GM12878 (cell line): ENCODE measurements around the gene ACACB. TPM values are rescaled to one million over a fixed set of nuclear protein-coding genes. Genes with fewer than 3 reads are reported as not detected.

Experiments used
- ATAC-seq: fragments of 200-7000 bp; cut with Tn5 transposase; 3 replicates; pipeline ENCODE4 v1.9.1; 2020; ENCODE audit warnings: mild to moderate bottlenecking, moderate library complexity
- BruUV-seq: library from RNA; stranded (reverse); fragments of 400-500 nt; replicated peaks from 2 replicates; lab custom pipeline; 2021; lab: Mats Ljungman, UMichigan
- CTCF ChIA-PET: fragments of 300-600 bp; sonication (Branson Sonifier 250); formaldehyde crosslinking; extraction: SDS; loops from one replicate; lab custom pipeline; 2021; ENCODE audit warnings: inconsistent platforms; lab: Yijun Ruan, JAX
- POLR2A ChIA-PET: fragments of 350-600 bp; formaldehyde crosslinking; extraction: SDS; loops from one replicate; lab custom pipeline; 2021; ENCODE audit warnings: inconsistent platforms; lab: Charles Lee
- RAD21 ChIA-PET: fragments of 300-600 bp; sonication (Branson Sonifier 250); formaldehyde crosslinking; loops from one replicate; lab custom pipeline; 2023; ENCODE audit warnings: antibody characterized with exemption; ENCODE audit not compliant: unreplicated experiment; lab: Charles Lee
- SMC1A ChIA-PET: fragments of 300-600 bp; sonication (Branson Sonifier 250); formaldehyde crosslinking; loops from one replicate; lab custom pipeline; 2023; ENCODE audit not compliant: unreplicated experiment, uncharacterized antibody; lab: Charles Lee
- DNase-seq: peaks from one replicate; pipeline ENCODE4 v3.0.0-alpha.2; 2011; ENCODE audit warnings: low read depth, low spot score
- FAIRE-seq: peaks from 3 replicates; lab custom pipeline; 2011; peaks lifted over from hg19 to GRCh38; lab: Jason Lieb, UNC
- H2AFZ ChIP-seq: 2 replicates; pipeline ENCODE4 v1.6.0; 2011; ENCODE audit warnings: low read depth, low read length, control low read depth; ENCODE audit not compliant: control insufficient read depth
- H3K27ac ChIP-seq: 2 replicates; pipeline ENCODE4 v1.5.1; 2011; ENCODE audit warnings: control low read depth; ENCODE audit not compliant: control insufficient read depth, insufficient read depth
- H3K27me3 ChIP-seq, 2 experiments: replicated peaks in 1 of 2; 2 replicates each; pipeline versions ENCODE4 v1.6.0 to v1.6.1; 2011; ENCODE audit warnings: low read length in 1 of 2; ENCODE audit not compliant: control insufficient read depth in 2 of 2, insufficient read depth in 2 of 2
- H3K36me3 ChIP-seq, 2 experiments: 2 replicates each; pipeline ENCODE4 v1.5.1; 2011; ENCODE audit warnings: low read length in 1 of 2; ENCODE audit not compliant: control insufficient read depth in 2 of 2, insufficient read depth in 2 of 2
- H3K4me1 ChIP-seq: 2 replicates; pipeline ENCODE4 v1.6.1; 2011; ENCODE audit warnings: mild to moderate bottlenecking, low read length, moderate library complexity, mixed read lengths; ENCODE audit not compliant: control insufficient read depth, insufficient read depth
- H3K4me2 ChIP-seq: 2 replicates; pipeline ENCODE4 v1.6.0; 2011; ENCODE audit warnings: control low read depth; ENCODE audit not compliant: control insufficient read depth, insufficient read depth
- H3K4me3 ChIP-seq: fragments of 200-600 bp; sonication (generic); 2 replicates; pipeline ENCODE4 v1.5.1; 2016
- H3K79me2 ChIP-seq: 2 replicates; pipeline ENCODE4 v1.6.0; 2011; ENCODE audit warnings: low read length; ENCODE audit not compliant: control insufficient read depth, insufficient read depth
- H3K9ac ChIP-seq: 2 replicates; pipeline ENCODE4 v1.8.0; 2011; ENCODE audit warnings: low read length, control low read depth, mixed read lengths; ENCODE audit not compliant: control insufficient read depth, insufficient read depth
- H3K9me3 ChIP-seq: replicated peaks from 3 replicates; pipeline ENCODE4 v1.5.1; 2011; ENCODE audit warnings: mild to moderate bottlenecking, low read length; ENCODE audit not compliant: control insufficient read depth, insufficient read depth
- H4K20me1 ChIP-seq: 2 replicates; pipeline ENCODE4 v1.6.0; 2011; ENCODE audit not compliant: control insufficient read depth, insufficient read depth
- BHLHE40 ChIP-seq, 2 experiments: fragments of 450-650 bp in 1 of 2; IDR thresholded peaks; 2 replicates each; pipeline ENCODE4 v1.6.1; 2011 to 2017; ENCODE audit warnings: low read depth in 2 of 2, borderline replicate concordance in 1 of 2, improper control_type of control experiment in 1 of 2, low read length in 1 of 2, mild to moderate bottlenecking in 1 of 2
- CBX3 ChIP-seq: fragments of 200-600 bp; sonication (generic); IDR thresholded peaks from 2 replicates; pipeline ENCODE4 v1.6.1; 2016; ENCODE audit warnings: low read depth, borderline replicate concordance
- FOS ChIP-seq: IDR thresholded peaks from 3 replicates; pipeline ENCODE4 v1.6.1; 2011; ENCODE audit warnings: borderline replicate concordance; ENCODE audit not compliant: insufficient read length; ENCODE audit errors: extremely low read depth
- HCFC1 ChIP-seq: fragments of 150-350 bp; IDR thresholded peaks from 2 replicates; pipeline ENCODE4 v1.6.1; 2014; ENCODE audit warnings: low read length
- HDAC6 ChIP-seq: fragments of 200-600 bp; sonication (generic); IDR thresholded peaks from one replicate; pipeline ENCODE4 v1.8.0; 2017; ENCODE audit warnings: antibody characterized with exemption; ENCODE audit not compliant: unreplicated experiment
- HDGF ChIP-seq: fragments of 450-650 bp; IDR thresholded peaks from 2 replicates; pipeline ENCODE4 v1.6.1; 2016; ENCODE audit warnings: antibody characterized with exemption
- KLF5 ChIP-seq: fragments of 450-650 bp; IDR thresholded peaks from 2 replicates; pipeline ENCODE4 v1.6.1; 2014; ENCODE audit warnings: mild to moderate bottlenecking; ENCODE audit not compliant: partially characterized antibody
- MYB ChIP-seq: fragments of 150-350 bp; IDR thresholded peaks from 2 replicates; pipeline ENCODE4 v1.6.1; 2014; ENCODE audit warnings: mild to moderate bottlenecking, low read depth, low read length, borderline replicate concordance
- NR2F1 ChIP-seq: fragments of 450-650 bp; conservative IDR thresholded peaks from 2 replicates; pipeline ENCODE4 v1.6.1; 2017; ENCODE audit warnings: mild to moderate bottlenecking
- PAX5 ChIP-seq: IDR thresholded peaks from 2 replicates; pipeline ENCODE4 v1.6.1; 2011; ENCODE audit warnings: low read depth, low read length, borderline replicate concordance
- PAX8 ChIP-seq: fragments of 450-650 bp; IDR thresholded peaks from 2 replicates; pipeline ENCODE4 v1.6.1; 2017; ENCODE audit warnings: mild to moderate bottlenecking, moderate library complexity
- PML ChIP-seq: IDR thresholded peaks from 2 replicates; pipeline ENCODE4 v1.6.1; 2012; ENCODE audit warnings: low read length, inconsistent platforms
- RAD21 ChIP-seq: IDR thresholded peaks from 2 replicates; pipeline ENCODE4 v1.6.1; 2011; ENCODE audit warnings: mild to moderate bottlenecking, low read depth, low read length, moderate library complexity; ENCODE audit not compliant: insufficient read depth
- SUPT20H ChIP-seq: IDR thresholded peaks from 2 replicates; pipeline ENCODE4 v1.6.1; 2011; ENCODE audit warnings: low read depth, mild to moderate bottlenecking, low read length, moderate library complexity, borderline replicate concordance; ENCODE audit not compliant: control insufficient read depth
- TCF7 ChIP-seq: IDR thresholded peaks from 2 replicates; pipeline ENCODE4 v1.6.1; 2014; ENCODE audit warnings: antibody characterized with exemption, borderline replicate concordance
- ZSCAN29 ChIP-seq: fragments of 450-650 bp; IDR thresholded peaks from 2 replicates; pipeline ENCODE4 v1.6.1; 2017; ENCODE audit warnings: mild to moderate bottlenecking, moderate library complexity
- WGBS: methylation state at CpG from one replicate; pipeline ENCODE4 v1.1.6; 2016; ENCODE audit warnings: low lambda C conversion rate; ENCODE audit not compliant: insufficient replicate concordance, insufficient coverage; ENCODE audit errors: missing lambda C conversion rate; 5-methylcytosine and 5-hydroxymethylcytosine counted together
- in situ Hi-C: fragments of 300-500 bp; cut with MboI; formaldehyde crosslinking; loops from 9 replicates; pipeline ENCODE4 v1.14.3; 2018; ENCODE audit warnings: mixed read lengths
- intact Hi-C: fragments of 100-400 bp; cut with micrococcal nuclease; formaldehyde crosslinking; loops from one replicate; pipeline ENCODE4 v1.14.2; 2022; ENCODE audit not compliant: unreplicated experiment
- polyA plus RNA-seq, 11 experiments: library from polyadenylated mRNA; depleted of rRNA in 4 of 11; unstranded in 6 of 11; stranded (reverse) in 5 of 11; fragments of >200 nt; fragmentation: Nextera tagmentation in 4 of 11; fragmentation: Illumina TruSeq in 1 of 11; extraction: Ambion mirVana in 4 of 11; extraction: Trizol in 1 of 11; gene quantifications; 1 replicate in 1 of 11; 2 replicates in 10 of 11; pipeline versions ENCODE4 v1.2.1 to v1.2.3, GENCODE V29; 2011 to 2016; ENCODE audit warnings: inconsistent platforms in 2 of 11, missing spikeins in 2 of 11, low read depth in 1 of 11
- total RNA-seq, 4 experiments: library from RNA; depleted of rRNA in 3 of 4; stranded (reverse); fragments of >200 nt in 3 of 4; fragmentation: Illumina TruSeq in 1 of 4; extraction: Trizol in 1 of 4; gene quantifications; 2 replicates each; pipeline versions ENCODE4 v1.2.1 to v1.2.3, GENCODE V29; 2013 to 2021
- TF ChIP-seq, protein P1 (sequence below): fragments of 450-650 bp; IDR thresholded peaks from 2 replicates; pipeline ENCODE4 v1.6.1; 2017; ENCODE audit warnings: mild to moderate bottlenecking
- TF ChIP-seq, protein P2 (sequence below), 3 experiments: IDR thresholded peaks in 2 of 3; conservative IDR thresholded peaks in 1 of 3; 2 replicates each; pipeline ENCODE4 v1.5.1; 2011; ENCODE audit warnings: low read depth in 3 of 3, low read length in 3 of 3, mild to moderate bottlenecking in 3 of 3, control low read depth in 2 of 3, moderate library complexity in 2 of 3, inconsistent platforms in 1 of 3, mixed read lengths in 1 of 3; ENCODE audit not compliant: control insufficient read depth in 2 of 3, insufficient read depth in 1 of 3; ENCODE audit errors: extremely low read depth in 1 of 3
- TF ChIP-seq, protein P3 (sequence below): fragments of 450-650 bp; formaldehyde crosslinking; IDR thresholded peaks from 2 replicates; pipeline ENCODE4 v1.4.0; 2020; ENCODE audit warnings: mild to moderate bottlenecking, moderate library complexity

ACACB gene
- total and polyA plus RNA-seq, 10 of the 15 experiments (the other 5 are each of a cell fraction or from before 2014, with no cell fraction given): 0.05 to 1.9 (median 0.38) TPM; not detected in 2

DNA sequence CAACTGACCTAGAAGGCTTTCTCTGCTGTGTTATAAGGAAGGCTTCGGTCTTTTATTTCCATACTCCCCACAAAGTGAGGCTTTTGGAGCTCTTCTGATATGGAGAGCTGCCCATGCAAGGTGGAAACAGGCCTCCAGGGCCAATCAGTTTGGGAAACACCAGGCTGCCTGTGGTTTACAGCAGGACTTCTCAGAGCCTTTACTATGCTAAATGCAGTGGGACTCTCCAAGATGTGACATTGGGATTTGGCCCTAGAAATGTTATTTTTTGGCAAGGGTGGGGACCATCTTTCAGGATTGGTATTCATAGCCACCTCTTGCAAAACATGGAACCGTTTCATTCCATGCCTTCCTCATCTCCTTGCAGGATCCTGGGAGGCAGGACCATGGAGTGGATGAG, 3.7 kb downstream of the ACACB start:
- H3K27me3 ChIP-seq: no peaks in the 10 kb centered on the region
- DNase-seq: no peak
- no peaks in the 10 kb centered on the region for H3K9me3 ChIP-seq
- no peak overlapping the region for H3K27ac ChIP-seq
- CTCF ChIA-PET: interaction anchor here (1.5 to 2.1 kb wide), 2 partner anchors 8 to 12 kb away, joined by 5 to 13 read pairs; no protein-coding TSS in a partner anchor
- RAD21 ChIA-PET: no interaction called here
- SMC1A ChIA-PET: interaction anchor here (1.0 kb wide), 1 partner anchor 131 kb away, joined by 3 read pairs; no protein-coding TSS in a partner anchor
- H3K4me2 ChIP-seq: no peak overlapping the region
- no peak for FAIRE-seq
- BruUV-seq: no TSS peak
- POLR2A ChIA-PET: no interaction called here
- no peak overlapping the region for H3K9ac ChIP-seq
- intact Hi-C loops: no loop called here
- H2AFZ ChIP-seq: no peak overlapping the region
- no peak overlapping the region for H3K4me3 ChIP-seq
- H4K20me1 ChIP-seq: no peaks in the 10 kb centered on the region
- no peaks in the 10 kb centered on the region for H3K79me2 ChIP-seq
- H3K4me1 ChIP-seq: no peaks in the 10 kb centered on the region
- 28% methylated on average over 2 of the region's 2 CpGs for WGBS
- ATAC-seq: no peak
- no peaks in the 10 kb centered on the region for H3K36me3 ChIP-seq
- in situ Hi-C loops: no loop called here
- TF ChIP-seq PAX8 (no peak), HDAC6 (no peak), PAX5 (no peak), PML (no peak), NR2F1 (no peak), ZSCAN29 (no peak), FOS (no peak), SUPT20H (no peak), KLF5 (no peak), CBX3 (no peak), HDGF (no peak), MYB (no peak), BHLHE40 (IDR thresholded peaks at IDR 0.05; ENCODE audit: borderline replicate concordance in 1 of 2, low read depth in 2 of 2, low read length in 1 of 2) (no peak), TCF7 (no peak), RAD21 (no peak), HCFC1 (no peak)
- TF ChIP-seq, protein P1, sequence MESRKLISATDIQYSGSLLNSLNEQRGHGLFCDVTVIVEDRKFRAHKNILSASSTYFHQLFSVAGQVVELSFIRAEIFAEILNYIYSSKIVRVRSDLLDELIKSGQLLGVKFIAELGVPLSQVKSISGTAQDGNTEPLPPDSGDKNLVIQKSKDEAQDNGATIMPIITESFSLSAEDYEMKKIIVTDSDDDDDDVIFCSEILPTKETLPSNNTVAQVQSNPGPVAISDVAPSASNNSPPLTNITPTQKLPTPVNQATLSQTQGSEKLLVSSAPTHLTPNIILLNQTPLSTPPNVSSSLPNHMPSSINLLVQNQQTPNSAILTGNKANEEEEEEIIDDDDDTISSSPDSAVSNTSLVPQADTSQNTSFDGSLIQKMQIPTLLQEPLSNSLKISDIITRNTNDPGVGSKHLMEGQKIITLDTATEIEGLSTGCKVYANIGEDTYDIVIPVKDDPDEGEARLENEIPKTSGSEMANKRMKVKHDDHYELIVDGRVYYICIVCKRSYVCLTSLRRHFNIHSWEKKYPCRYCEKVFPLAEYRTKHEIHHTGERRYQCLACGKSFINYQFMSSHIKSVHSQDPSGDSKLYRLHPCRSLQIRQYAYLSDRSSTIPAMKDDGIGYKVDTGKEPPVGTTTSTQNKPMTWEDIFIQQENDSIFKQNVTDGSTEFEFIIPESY: no peak
- TF ChIP-seq, protein P2, sequence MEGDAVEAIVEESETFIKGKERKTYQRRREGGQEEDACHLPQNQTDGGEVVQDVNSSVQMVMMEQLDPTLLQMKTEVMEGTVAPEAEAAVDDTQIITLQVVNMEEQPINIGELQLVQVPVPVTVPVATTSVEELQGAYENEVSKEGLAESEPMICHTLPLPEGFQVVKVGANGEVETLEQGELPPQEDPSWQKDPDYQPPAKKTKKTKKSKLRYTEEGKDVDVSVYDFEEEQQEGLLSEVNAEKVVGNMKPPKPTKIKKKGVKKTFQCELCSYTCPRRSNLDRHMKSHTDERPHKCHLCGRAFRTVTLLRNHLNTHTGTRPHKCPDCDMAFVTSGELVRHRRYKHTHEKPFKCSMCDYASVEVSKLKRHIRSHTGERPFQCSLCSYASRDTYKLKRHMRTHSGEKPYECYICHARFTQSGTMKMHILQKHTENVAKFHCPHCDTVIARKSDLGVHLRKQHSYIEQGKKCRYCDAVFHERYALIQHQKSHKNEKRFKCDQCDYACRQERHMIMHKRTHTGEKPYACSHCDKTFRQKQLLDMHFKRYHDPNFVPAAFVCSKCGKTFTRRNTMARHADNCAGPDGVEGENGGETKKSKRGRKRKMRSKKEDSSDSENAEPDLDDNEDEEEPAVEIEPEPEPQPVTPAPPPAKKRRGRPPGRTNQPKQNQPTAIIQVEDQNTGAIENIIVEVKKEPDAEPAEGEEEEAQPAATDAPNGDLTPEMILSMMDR (IDR thresholded peaks at IDR 0.05 in 2 of 3, conservative IDR thresholded peaks at IDR 0.05 in 1 of 3; ENCODE audit: control insufficient read depth in 2 of 3, extremely low read depth in 1 of 3, insufficient read depth in 1 of 3, low read depth in 3 of 3, low read length in 3 of 3): no peak
- TF ChIP-seq, protein P3, sequence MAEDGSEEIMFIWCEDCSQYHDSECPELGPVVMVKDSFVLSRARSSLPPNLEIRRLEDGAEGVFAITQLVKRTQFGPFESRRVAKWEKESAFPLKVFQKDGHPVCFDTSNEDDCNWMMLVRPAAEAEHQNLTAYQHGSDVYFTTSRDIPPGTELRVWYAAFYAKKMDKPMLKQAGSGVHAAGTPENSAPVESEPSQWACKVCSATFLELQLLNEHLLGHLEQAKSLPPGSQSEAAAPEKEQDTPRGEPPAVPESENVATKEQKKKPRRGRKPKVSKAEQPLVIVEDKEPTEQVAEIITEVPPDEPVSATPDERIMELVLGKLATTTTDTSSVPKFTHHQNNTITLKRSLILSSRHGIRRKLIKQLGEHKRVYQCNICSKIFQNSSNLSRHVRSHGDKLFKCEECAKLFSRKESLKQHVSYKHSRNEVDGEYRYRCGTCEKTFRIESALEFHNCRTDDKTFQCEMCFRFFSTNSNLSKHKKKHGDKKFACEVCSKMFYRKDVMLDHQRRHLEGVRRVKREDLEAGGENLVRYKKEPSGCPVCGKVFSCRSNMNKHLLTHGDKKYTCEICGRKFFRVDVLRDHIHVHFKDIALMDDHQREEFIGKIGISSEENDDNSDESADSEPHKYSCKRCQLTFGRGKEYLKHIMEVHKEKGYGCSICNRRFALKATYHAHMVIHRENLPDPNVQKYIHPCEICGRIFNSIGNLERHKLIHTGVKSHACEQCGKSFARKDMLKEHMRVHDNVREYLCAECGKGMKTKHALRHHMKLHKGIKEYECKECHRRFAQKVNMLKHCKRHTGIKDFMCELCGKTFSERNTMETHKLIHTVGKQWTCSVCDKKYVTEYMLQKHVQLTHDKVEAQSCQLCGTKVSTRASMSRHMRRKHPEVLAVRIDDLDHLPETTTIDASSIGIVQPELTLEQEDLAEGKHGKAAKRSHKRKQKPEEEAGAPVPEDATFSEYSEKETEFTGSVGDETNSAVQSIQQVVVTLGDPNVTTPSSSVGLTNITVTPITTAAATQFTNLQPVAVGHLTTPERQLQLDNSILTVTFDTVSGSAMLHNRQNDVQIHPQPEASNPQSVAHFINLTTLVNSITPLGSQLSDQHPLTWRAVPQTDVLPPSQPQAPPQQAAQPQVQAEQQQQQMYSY (CRISPR knock-in tag): no peak
